Measurements from ENCODE around the gene MAPRE3.

DNA sequence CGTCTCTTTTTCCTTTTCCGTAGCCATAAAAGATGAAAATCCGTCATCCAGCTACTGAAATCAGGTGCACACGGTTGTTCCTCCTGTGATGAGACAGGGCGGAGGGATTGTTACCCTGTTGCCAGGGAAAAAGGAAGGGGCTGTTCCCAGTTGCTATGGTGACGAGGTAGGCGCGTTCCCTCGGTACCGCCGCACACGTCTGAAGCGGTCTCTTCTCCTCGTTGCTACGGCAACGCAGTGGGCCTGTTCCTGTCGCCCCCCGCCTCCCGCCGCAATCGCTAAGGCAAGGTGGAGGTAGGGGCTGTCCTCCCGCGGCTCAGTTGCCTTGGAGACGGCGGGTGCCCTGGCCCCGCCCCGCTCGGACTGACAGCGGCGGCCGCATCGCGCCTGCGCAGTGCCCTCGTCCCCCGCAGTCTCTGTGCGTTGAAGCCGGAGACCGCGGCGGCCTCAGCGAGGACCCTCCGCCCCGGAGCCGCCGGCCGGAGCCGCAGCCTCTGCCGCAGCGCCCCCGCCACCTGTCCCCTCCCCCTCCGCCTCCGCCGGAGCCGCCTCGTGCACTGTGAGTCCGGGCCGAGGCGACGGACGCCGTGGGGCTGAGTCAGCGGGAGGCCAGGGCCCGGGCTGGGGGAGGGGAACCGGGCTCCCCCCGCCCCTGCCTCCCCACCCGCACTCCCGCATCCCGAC lies at the start of gene MAPRE3:
- TF ChIP-seq GATA3 (IDR thresholded peaks at IDR 0.05; ENCODE audit: low read depth, low read length) (no peak), GATA2 (IDR thresholded peaks at IDR 0.05; ENCODE audit: low read depth, low read length) (no peak)
